HepG2 (cell line): ENCODE results near the gene PEMT. TPM values are rescaled to one million over a fixed set of nuclear protein-coding genes. Genes with fewer than 3 reads are reported as not detected.

Experiments used
- ATAC-seq: fragments of 200-7000 bp; cut with Tn5 transposase; 3 replicates; pipeline ENCODE4 v1.9.1; 2020; ENCODE audit warnings: mild to moderate bottlenecking, moderate library complexity
- BruUV-seq: library from RNA; stranded (reverse); fragments of 400-500 nt; replicated peaks from 2 replicates; lab custom pipeline; 2021; lab: Mats Ljungman, UMichigan
- CTCF ChIA-PET: fragments of 300-600 bp; formaldehyde crosslinking; extraction: SDS; loops from one replicate; lab custom pipeline; 2021; ENCODE audit warnings: low total read pairs, inconsistent platforms, low intra/inter-chr PET ratio; lab: Yijun Ruan, JAX
- POLR2A ChIA-PET: fragments of 350-600 bp; sonication (Branson Sonifier 250); formaldehyde crosslinking; loops from one replicate; lab custom pipeline; 2020; ENCODE audit warnings: antibody characterized with exemption, inconsistent platforms; lab: Yijun Ruan, JAX
- DNase-seq: peaks from one replicate; pipeline ENCODE4 v3.0.0-alpha.2; 2015; ENCODE audit warnings: low spot score
- FAIRE-seq: peaks from 3 replicates; lab custom pipeline; 2011; peaks lifted over from hg19 to GRCh38; lab: Jason Lieb, UNC
- H2AFZ ChIP-seq: one replicate; pipeline ENCODE4 v1.6.1; 2011; ENCODE audit warnings: low read length, inconsistent platforms
- H3K27ac ChIP-seq: fragments of 300-600 bp; 3 replicates; pipeline ENCODE4 v1.8.0; 2011; ENCODE audit warnings: mixed run types, mild to moderate bottlenecking, mixed read lengths, low read length, inconsistent platforms; ENCODE audit not compliant: insufficient read depth; ENCODE audit errors: extremely low read length
- H3K27me3 ChIP-seq, 2 experiments: fragments of 200-600 bp in 1 of 2; 2 replicates in 1 of 2; 3 replicates in 1 of 2; pipeline versions ENCODE4 v1.6.0 to v1.8.0; 2011; ENCODE audit warnings: low read length in 2 of 2, mild to moderate bottlenecking in 2 of 2, moderate library complexity in 2 of 2, inconsistent platforms in 1 of 2; ENCODE audit not compliant: insufficient read depth in 2 of 2, control insufficient read depth in 1 of 2
- H3K36me3 ChIP-seq, 2 experiments: fragments of 200-600 bp in 1 of 2; replicated peaks in 1 of 2; 2 replicates in 1 of 2; 3 replicates in 1 of 2; pipeline versions ENCODE4 v1.5.1 to v1.8.0; 2011; ENCODE audit warnings: low read length in 2 of 2, inconsistent platforms in 1 of 2; ENCODE audit not compliant: insufficient read depth in 2 of 2, control insufficient read depth in 1 of 2
- H3K4me1 ChIP-seq: 2 replicates; pipeline ENCODE4 v1.5.1; 2012; ENCODE audit warnings: low read length, inconsistent platforms; ENCODE audit not compliant: insufficient read depth
- H3K4me2 ChIP-seq: 2 replicates; pipeline ENCODE4 v1.6.0; 2011; ENCODE audit warnings: low read depth, low read length, inconsistent platforms
- H3K4me3 ChIP-seq, 3 experiments: fragments of 200-600 bp in 1 of 3; sonication (generic), shearing (Covaris generic) in 1 of 3; replicated peaks in 1 of 3; 2 replicates each; pipeline ENCODE4 v1.5.1; 2011 to 2016; ENCODE audit warnings: low read length in 3 of 3, inconsistent platforms in 2 of 3, low read depth in 2 of 3, mild to moderate bottlenecking in 2 of 3, control low read depth in 1 of 3, mixed read lengths in 1 of 3; ENCODE audit not compliant: insufficient read depth in 1 of 3
- H3K79me2 ChIP-seq: one replicate; pipeline ENCODE4 v1.6.1; 2011; ENCODE audit warnings: low read length, inconsistent platforms; ENCODE audit not compliant: insufficient read depth
- H3K9ac ChIP-seq: 2 replicates; pipeline ENCODE4 v1.6.0; 2011; ENCODE audit warnings: mild to moderate bottlenecking, low read depth, low read length, inconsistent platforms; ENCODE audit not compliant: insufficient read depth
- H3K9me3 ChIP-seq: 2 replicates; pipeline ENCODE4 v1.5.1; 2012; ENCODE audit warnings: mild to moderate bottlenecking, low read length
- H4K20me1 ChIP-seq: 2 replicates; pipeline ENCODE4 v1.6.0; 2011; ENCODE audit warnings: inconsistent platforms, mild to moderate bottlenecking, low read length, moderate library complexity; ENCODE audit not compliant: insufficient read depth
- BRD4 ChIP-seq: sonication (generic); formaldehyde crosslinking; IDR thresholded peaks from 2 replicates; pipeline ENCODE4 v1.4.0; 2020; ENCODE audit warnings: missing genetic modification reagents
- HNRNPUL1 ChIP-seq: fragments of 200-400 bp; formaldehyde crosslinking; IDR thresholded peaks from 2 replicates; pipeline ENCODE4 v1.6.1; 2017; ENCODE audit warnings: low read depth, mild to moderate bottlenecking, low read length, moderate library complexity
- HOXA3 ChIP-seq: sonication (generic); formaldehyde crosslinking; IDR thresholded peaks from 2 replicates; pipeline ENCODE4 v1.5.0; 2020; ENCODE audit warnings: missing genetic modification reagents
- IRX3 ChIP-seq: sonication (generic); formaldehyde crosslinking; IDR thresholded peaks from 2 replicates; pipeline ENCODE4 v1.8.1; 2023; ENCODE audit warnings: mild to moderate bottlenecking, low read depth, missing genetic modification reagents, borderline replicate concordance
- JARID2 ChIP-seq: sonication (generic); formaldehyde crosslinking; IDR thresholded peaks from 2 replicates; pipeline ENCODE4 v1.8.1; 2023; ENCODE audit warnings: missing genetic modification reagents, inconsistent platforms; ENCODE audit not compliant: insufficient replicate concordance
- ZBTB20 ChIP-seq: sonication (generic); formaldehyde crosslinking; IDR thresholded peaks from 2 replicates; pipeline ENCODE4 v1.8.1; 2023; ENCODE audit warnings: missing genetic modification reagents, low read depth, mild to moderate bottlenecking, borderline replicate concordance
- ZBTB3 ChIP-seq: sonication (generic); formaldehyde crosslinking; IDR thresholded peaks from 2 replicates; pipeline ENCODE4 v1.4.0; 2020; ENCODE audit warnings: low read depth, mild to moderate bottlenecking, moderate library complexity, missing genetic modification reagents, borderline replicate concordance
- ZNF143 ChIP-seq: sonication (generic); formaldehyde crosslinking; IDR thresholded peaks from 2 replicates; pipeline ENCODE4 v1.4.0; 2020; ENCODE audit warnings: missing genetic modification reagents
- ZNF205 ChIP-seq: IDR thresholded peaks from 2 replicates; pipeline ENCODE4 v1.6.1; 2018; ENCODE audit warnings: missing biosample characterization, missing genetic modification reagents
- ZNF253 ChIP-seq: sonication (generic); formaldehyde crosslinking; IDR thresholded peaks from 2 replicates; pipeline ENCODE4 v1.8.0; 2022; ENCODE audit warnings: mild to moderate bottlenecking, missing genetic modification reagents, borderline replicate concordance
- ZNF441 ChIP-seq: sonication (generic); formaldehyde crosslinking; IDR thresholded peaks from 2 replicates; pipeline ENCODE4 v1.7.0; 2021; ENCODE audit warnings: missing genetic modification reagents, borderline replicate concordance
- ZNF564 ChIP-seq: sonication (generic); formaldehyde crosslinking; IDR thresholded peaks from 2 replicates; pipeline ENCODE4 v1.8.1; 2023; ENCODE audit warnings: mild to moderate bottlenecking, missing genetic modification reagents
- ZNF567 ChIP-seq: sonication (generic); formaldehyde crosslinking; IDR thresholded peaks from 2 replicates; pipeline ENCODE4 v1.8.1; 2023; ENCODE audit warnings: mild to moderate bottlenecking, missing genetic modification reagents, borderline replicate concordance
- WGBS: methylation state at CpG from one replicate; pipeline ENCODE4 v1.1.6; 2017; ENCODE audit warnings: low lambda C conversion rate; 5-methylcytosine and 5-hydroxymethylcytosine counted together
- in situ Hi-C: cut with HindIII; loops from 2 replicates; pipeline ENCODE4 v1.10.0; 2017; ENCODE audit warnings: low pct_unique_long_range_greater_than_20kb; ENCODE audit not compliant: extremely low pct_ligation_motif_present
- intact Hi-C: fragments of 100-400 bp; cut with micrococcal nuclease; formaldehyde crosslinking; loops from one replicate; pipeline ENCODE4 v1.10.0; 2022; ENCODE audit not compliant: unreplicated experiment
- polyA plus RNA-seq, 8 experiments: library from polyadenylated mRNA; depleted of rRNA in 3 of 8; stranded (reverse) in 7 of 8; unstranded in 1 of 8; fragments of >200 nt; fragmentation: Illumina TruSeq in 4 of 8; extraction: Trizol in 4 of 8; gene quantifications; 2 replicates each; pipeline versions ENCODE4 v1.2.1 to v1.2.3, GENCODE V29; 2011 to 2016; ENCODE audit warnings: low read depth in 4 of 8, missing spikeins in 1 of 8, mixed read lengths in 1 of 8; ENCODE audit not compliant: insufficient read depth in 1 of 8
- total RNA-seq, 5 experiments: library from RNA; depleted of rRNA; stranded (reverse); fragments of >200 nt; fragmentation: Illumina TruSeq; extraction: Trizol; gene quantifications; 2 replicates each; pipeline ENCODE4 v1.2.3, GENCODE V29; 2016; ENCODE audit warnings: low read depth in 1 of 5
- TF ChIP-seq, protein P1 (sequence below): sonication (generic); formaldehyde crosslinking; IDR thresholded peaks from 2 replicates; pipeline ENCODE4 v1.9.0; 2021; ENCODE audit warnings: missing genetic modification reagents, borderline replicate concordance
- TF ChIP-seq, protein P2 (sequence below): sonication (generic); formaldehyde crosslinking; IDR thresholded peaks from 2 replicates; pipeline ENCODE4 v1.4.0; 2020; ENCODE audit warnings: missing genetic modification reagents, mild to moderate bottlenecking, borderline replicate concordance
- TF ChIP-seq, protein P3 (sequence below): sonication (generic); formaldehyde crosslinking; IDR thresholded peaks from 2 replicates; pipeline ENCODE4 v1.8.1; 2023; ENCODE audit warnings: mild to moderate bottlenecking, moderate library complexity, missing genetic modification reagents

Gene PEMT
- total and polyA plus RNA-seq, 2 of the 13 experiments (the other 11 are each of a cell fraction or from before 2014, with no cell fraction given): 31.7 to 43.6 TPM

DNA sequence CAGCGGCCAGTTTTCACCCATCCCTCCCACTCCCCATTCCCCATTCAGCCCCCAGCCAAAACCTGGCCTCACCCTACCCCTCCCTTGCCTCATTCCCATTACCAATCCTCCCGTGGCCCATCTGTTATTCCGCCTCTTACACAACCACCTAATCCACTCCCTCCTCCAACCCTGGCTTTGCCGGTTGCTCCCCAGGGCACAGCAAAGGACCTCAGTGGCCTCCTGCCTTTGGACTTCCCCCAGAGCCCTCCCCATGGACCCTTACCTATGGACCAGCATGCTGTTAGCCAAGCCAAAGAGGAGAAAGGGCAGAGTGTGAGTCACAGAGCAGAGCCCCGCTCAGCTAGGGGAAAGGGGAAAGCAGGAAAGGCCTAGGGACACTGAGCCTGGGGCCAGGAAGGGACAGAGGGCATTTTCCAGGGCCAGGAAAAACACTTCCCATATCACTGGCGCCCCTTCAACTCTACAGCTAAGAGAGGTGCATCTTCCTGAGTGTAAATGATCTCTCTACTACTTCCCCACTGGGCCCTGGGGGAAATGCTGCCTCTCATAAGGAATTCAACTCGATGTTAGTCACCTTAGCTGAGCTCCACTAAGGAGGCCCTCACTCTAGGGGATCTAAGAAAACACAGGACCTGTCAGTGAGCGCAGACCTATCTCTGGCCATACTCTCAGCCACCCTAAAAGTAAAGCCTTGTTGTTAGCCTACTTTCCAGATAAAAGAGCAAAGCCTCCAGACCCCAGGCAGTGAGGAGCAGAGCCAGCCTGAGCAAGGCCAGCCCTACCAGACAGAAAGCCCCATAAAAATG, 10.6 kb downstream of the PEMT start:
- Histone ChIP-seq H3K27ac (peak overlapping the region; percentile 94), H3K27me3 (no peaks in the 10 kb centered on the region), H3K79me2 (peaks cover 4% of the 10 kb centered on the region), H2AFZ (no peak overlapping the region), H3K9me3 (no peaks in the 10 kb centered on the region), H3K4me2 (peak overlapping the region; percentile 81), H3K4me1 (peaks cover 59% of the 10 kb centered on the region), H3K36me3 (peaks cover 0 to 8% of the 10 kb centered on the region in 2 experiments; a peak in 4 of 5 replicates), H4K20me1 (no peaks in the 10 kb centered on the region), H3K4me3 (peak overlapping the region in 1 of 3 experiments; percentile 55; a peak in 2 of 6 replicates), H3K9ac (peak overlapping the region; percentile 73)
- ATAC-seq (peak; percentile 96), FAIRE-seq (peak; percentile 84), DNase-seq (peak; percentile 77)
- CTCF ChIA-PET: no interaction called here
- POLR2A ChIA-PET: interaction anchor here (1.3 to 5.3 kb wide), 4 partner anchors 9 to 84 kb away, joined by 7 to 49 read pairs (median 22); partner anchors contain the start of genes PEMT and RASD1
- no TSS peak for BruUV-seq
- in situ Hi-C loops (no loop called here), intact Hi-C loops (no loop called here)
- 14% methylated on average over 8 of the region's 8 CpGs for WGBS
- TF ChIP-seq ZNF253 (no peak), HNRNPUL1 (no peak), BRD4 (CRISPR knock-in tag) (no peak), ZNF567 (no peak), IRX3 (CRISPR knock-in tag) (no peak), ZNF143 (CRISPR knock-in tag) (peak; percentile 67), HOXA3 (peak; percentile 81; the same call in 1 of the 2 replicates), JARID2 (CRISPR knock-in tag) (no peak), ZNF205 (CRISPR knock-in tag) (peak; percentile 85), ZNF441 (CRISPR knock-in tag) (peak; percentile 98), ZBTB20 (CRISPR knock-in tag) (peak; percentile 95; the same call in 1 of the 2 replicates), ZBTB3 (CRISPR knock-in tag) (no peak), ZNF564 (CRISPR knock-in tag) (no peak)
- TF ChIP-seq, protein P1, sequence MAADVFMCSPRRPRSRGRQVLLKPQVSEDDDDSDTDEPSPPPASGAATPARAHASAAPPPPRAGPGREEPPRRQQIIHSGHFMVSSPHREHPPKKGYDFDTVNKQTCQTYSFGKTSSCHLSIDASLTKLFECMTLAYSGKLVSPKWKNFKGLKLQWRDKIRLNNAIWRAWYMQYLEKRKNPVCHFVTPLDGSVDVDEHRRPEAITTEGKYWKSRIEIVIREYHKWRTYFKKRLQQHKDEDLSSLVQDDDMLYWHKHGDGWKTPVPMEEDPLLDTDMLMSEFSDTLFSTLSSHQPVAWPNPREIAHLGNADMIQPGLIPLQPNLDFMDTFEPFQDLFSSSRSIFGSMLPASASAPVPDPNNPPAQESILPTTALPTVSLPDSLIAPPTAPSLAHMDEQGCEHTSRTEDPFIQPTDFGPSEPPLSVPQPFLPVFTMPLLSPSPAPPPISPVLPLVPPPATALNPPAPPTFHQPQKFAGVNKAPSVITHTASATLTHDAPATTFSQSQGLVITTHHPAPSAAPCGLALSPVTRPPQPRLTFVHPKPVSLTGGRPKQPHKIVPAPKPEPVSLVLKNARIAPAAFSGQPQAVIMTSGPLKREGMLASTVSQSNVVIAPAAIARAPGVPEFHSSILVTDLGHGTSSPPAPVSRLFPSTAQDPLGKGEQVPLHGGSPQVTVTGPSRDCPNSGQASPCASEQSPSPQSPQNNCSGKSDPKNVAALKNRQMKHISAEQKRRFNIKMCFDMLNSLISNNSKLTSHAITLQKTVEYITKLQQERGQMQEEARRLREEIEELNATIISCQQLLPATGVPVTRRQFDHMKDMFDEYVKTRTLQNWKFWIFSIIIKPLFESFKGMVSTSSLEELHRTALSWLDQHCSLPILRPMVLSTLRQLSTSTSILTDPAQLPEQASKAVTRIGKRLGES (CRISPR knock-in tag): no peak
- TF ChIP-seq, protein P2, sequence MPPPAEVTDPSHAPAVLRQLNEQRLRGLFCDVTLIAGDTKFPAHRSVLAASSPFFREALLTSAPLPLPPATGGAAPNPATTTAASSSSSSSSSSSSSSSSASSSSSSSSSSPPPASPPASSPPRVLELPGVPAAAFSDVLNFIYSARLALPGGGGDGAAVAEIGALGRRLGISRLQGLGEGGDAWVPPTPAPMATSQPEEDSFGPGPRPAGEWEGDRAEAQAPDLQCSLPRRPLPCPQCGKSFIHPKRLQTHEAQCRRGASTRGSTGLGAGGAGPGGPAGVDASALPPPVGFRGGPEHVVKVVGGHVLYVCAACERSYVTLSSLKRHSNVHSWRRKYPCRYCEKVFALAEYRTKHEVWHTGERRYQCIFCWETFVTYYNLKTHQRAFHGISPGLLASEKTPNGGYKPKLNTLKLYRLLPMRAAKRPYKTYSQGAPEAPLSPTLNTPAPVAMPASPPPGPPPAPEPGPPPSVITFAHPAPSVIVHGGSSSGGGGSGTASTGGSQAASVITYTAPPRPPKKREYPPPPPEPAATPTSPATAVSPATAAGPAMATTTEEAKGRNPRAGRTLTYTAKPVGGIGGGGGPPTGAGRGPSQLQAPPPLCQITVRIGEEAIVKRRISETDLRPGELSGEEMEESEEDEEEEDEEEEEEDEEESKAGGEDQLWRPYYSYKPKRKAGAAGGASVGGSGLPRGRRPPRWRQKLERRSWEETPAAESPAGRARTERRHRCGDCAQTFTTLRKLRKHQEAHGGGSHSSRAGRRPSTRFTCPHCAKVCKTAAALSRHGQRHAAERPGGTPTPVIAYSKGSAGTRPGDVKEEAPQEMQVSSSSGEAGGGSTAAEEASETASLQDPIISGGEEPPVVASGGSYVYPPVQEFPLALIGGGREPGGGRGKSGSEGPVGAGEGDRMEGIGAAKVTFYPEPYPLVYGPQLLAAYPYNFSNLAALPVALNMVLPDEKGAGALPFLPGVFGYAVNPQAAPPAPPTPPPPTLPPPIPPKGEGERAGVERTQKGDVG: no peak
- TF ChIP-seq, protein P3, sequence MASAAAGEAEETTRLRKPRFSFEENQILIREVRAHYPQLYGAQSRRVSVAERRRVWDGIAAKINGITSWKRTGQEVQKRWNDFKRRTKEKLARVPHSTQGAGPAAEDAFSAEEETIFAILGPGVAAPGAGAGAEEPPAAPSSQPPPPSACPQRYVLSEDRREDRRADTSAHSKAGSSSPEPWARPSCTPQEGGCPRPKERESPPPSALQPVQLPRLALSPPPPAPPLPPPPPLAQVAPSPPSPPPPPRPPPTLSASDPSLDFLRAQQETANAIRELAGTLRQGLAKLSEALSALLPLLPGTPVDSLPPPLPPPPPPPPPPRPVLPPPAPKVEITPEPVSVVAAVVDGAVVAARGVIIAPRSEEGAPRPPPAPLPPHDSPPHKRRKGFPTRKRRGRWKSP (CRISPR knock-in tag): no peak
